ENCODE measurements around the gene IQGAP2. TPM values are rescaled to one million over a fixed set of nuclear protein-coding genes. Genes with fewer than 3 reads are reported as not detected.

IQGAP2 gene
- total RNA-seq, 1 donor from 2014 or later: 1.3 TPM

- TF ChIP-seq CTCF (conservative IDR thresholded peaks at IDR 0.05; ENCODE audit: low read depth, low read length): peak; percentile 14
- no peak overlapping the region for H3K4me3 ChIP-seq (ENCODE audit: low read depth, low read length)
- DNase-seq (ENCODE audit: low read depth): no peak
Measured at GRCh38 chr5:76746677-76747076, 343.6 kb downstream of the IQGAP2 start.

- no peak for DNase-seq (ENCODE audit: low read depth)
- no peak for TF ChIP-seq CTCF (conservative IDR thresholded peaks at IDR 0.05; ENCODE audit: low read depth, low read length)
- no peak overlapping the region for H3K4me3 ChIP-seq (ENCODE audit: low read depth, low read length)
Measured at GRCh38 chr5:76747706-76748105, 344.6 kb downstream of the IQGAP2 start.

- H3K4me3 ChIP-seq (ENCODE audit: low read depth, low read length): no peak overlapping the region
- TF ChIP-seq CTCF (conservative IDR thresholded peaks at IDR 0.05; ENCODE audit: low read depth, low read length): no peak
- no peak for DNase-seq (ENCODE audit: low read depth)
Measured at GRCh38 chr5:76751291-76751690, 348.2 kb downstream of the IQGAP2 start.

GRCh38 chr5:76754668-76755078 lies 351.6 kb downstream of the IQGAP2 start:
- no peak overlapping the region for H3K4me3 ChIP-seq (ENCODE audit: low read depth, low read length)
- DNase-seq (ENCODE audit: low read depth): no peak

GRCh38 chr5:76755779-76756637 lies 352.9 kb downstream of the IQGAP2 start:
- no peak for TF ChIP-seq CTCF (conservative IDR thresholded peaks at IDR 0.05; ENCODE audit: low read depth, low read length)
- H3K4me3 ChIP-seq (ENCODE audit: low read depth, low read length): no peak overlapping the region
- no peak for DNase-seq (ENCODE audit: low read depth)

More at GRCh38 chr5:76754668-76755078, 351.6 kb downstream of the IQGAP2 start:
- no peak for TF ChIP-seq CTCF (conservative IDR thresholded peaks at IDR 0.05; ENCODE audit: low read depth, low read length)

- no peak for DNase-seq (ENCODE audit: low read depth)
- TF ChIP-seq CTCF (conservative IDR thresholded peaks at IDR 0.05; ENCODE audit: low read depth, low read length): no peak
- no peak overlapping the region for H3K4me3 ChIP-seq (ENCODE audit: low read depth, low read length)
Measured at GRCh38 chr5:76757049-76757448, 354.0 kb downstream of the IQGAP2 start.

Other genes with a start within 250 kb of the IQGAP2 start
- gene F2RL2, start 220.1 kb downstream of the IQGAP2 start, total RNA-seq: 2.4 and 7.2 TPM in 2 replicates